ENCODE results near the gene NKAIN2.
"Not testable (repeated sequence)": the region's sequence is repeated elsewhere in the genome, so short reads cannot be mapped to it uniquely, and the experiment has no call there.

The NKAIN2 gene

GRCh38 chr6:124339610-124340334, 536.1 kb downstream of the NKAIN2 start:
- H3K79me2 ChIP-seq (ENCODE audit: control insufficient read depth, insufficient read depth, low read length, poor library complexity), result no peaks in the 10 kb centered on the region
- H3K4me2 ChIP-seq (ENCODE audit: low read length), result no peak overlapping the region
- H3K9ac ChIP-seq (ENCODE audit: low read length), result no peak overlapping the region
- no peaks in the 10 kb centered on the region for H3K36me3 ChIP-seq (ENCODE audit: control insufficient read depth in 1 of 2, insufficient read depth in 2 of 2, low read length in 2 of 2)
- no peak overlapping the region for H3K14ac ChIP-seq (ENCODE audit: low read length)
- no peaks in the 10 kb centered on the region for H3K9me3 ChIP-seq (ENCODE audit: insufficient read depth, low read depth, low read length)
- no peaks in the 10 kb centered on the region for H3K27me3 ChIP-seq (ENCODE audit: insufficient read depth, low read length)
- H2AFZ ChIP-seq (ENCODE audit: insufficient read depth, low read length, poor library complexity), result no peak overlapping the region
- no peak overlapping the region for H4K12ac ChIP-seq (ENCODE audit: low read depth, low read length)
- H2BK12ac ChIP-seq (ENCODE audit: low read length), result no peak overlapping the region
- H4K91ac ChIP-seq (ENCODE audit: low read depth, low read length), result no peak overlapping the region
- DNase-seq, result no peak
- no peak overlapping the region for H3K18ac ChIP-seq (ENCODE audit: low read length)
- no peak overlapping the region for H3K4ac ChIP-seq (ENCODE audit: low read depth, low read length)
- H2BK120ac ChIP-seq (ENCODE audit: insufficient read depth, low read length, poor library complexity), result no peak overlapping the region
- no CpG with 5 or more reads among the region's 5 CpGs for WGBS (ENCODE audit: extremely low coverage, insufficient coverage, insufficient read length)
- H3K79me1 ChIP-seq (ENCODE audit: low read length), result no peaks in the 10 kb centered on the region
- H3K4me3 ChIP-seq (ENCODE audit: low read depth, low read length), result no peak overlapping the region
- no peak overlapping the region for H2AK5ac ChIP-seq (ENCODE audit: low read length)
- no peaks in the 10 kb centered on the region for H3K4me1 ChIP-seq (ENCODE audit: control insufficient read depth in 1 of 2, insufficient read depth in 2 of 2, low read length in 2 of 2)
- no peak overlapping the region for H2BK5ac ChIP-seq (ENCODE audit: low read depth, low read length, poor library complexity)
- no peak overlapping the region for H3K27ac ChIP-seq (ENCODE audit: low read depth, low read length)
- H3K23ac ChIP-seq (ENCODE audit: low read length), result no peak overlapping the region
- no peak overlapping the region for H4K8ac ChIP-seq (ENCODE audit: low read depth, low read length)

DNA sequence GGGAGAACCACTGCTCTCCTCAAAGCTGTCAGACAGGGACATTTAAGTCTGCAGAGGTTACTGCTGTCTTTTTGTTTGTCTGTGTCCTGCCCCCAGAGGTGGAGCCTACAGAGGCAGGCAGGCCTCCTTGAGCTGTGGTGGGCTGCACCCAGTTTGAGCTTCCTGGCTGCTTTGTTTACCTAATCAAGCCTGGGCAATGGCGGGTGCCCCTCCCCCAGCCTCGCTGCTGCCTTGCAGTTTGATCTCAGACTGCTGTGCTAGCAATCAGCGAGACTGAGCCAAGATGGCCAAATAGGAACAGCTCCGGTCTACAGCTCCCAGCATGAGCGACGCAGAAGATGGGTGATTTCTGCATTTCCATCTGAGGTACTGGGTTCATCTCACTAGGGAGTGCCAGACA, 544.7 kb downstream of the NKAIN2 start:
- H3K14ac ChIP-seq (ENCODE audit: low read length); H4K8ac ChIP-seq (ENCODE audit: low read depth, low read length); H4K91ac ChIP-seq (ENCODE audit: low read depth, low read length); H4K12ac ChIP-seq (ENCODE audit: low read depth, low read length); H2BK120ac ChIP-seq (ENCODE audit: insufficient read depth, low read length, poor library complexity); H3K4me1 ChIP-seq (ENCODE audit: control insufficient read depth in 1 of 2, insufficient read depth in 2 of 2, low read length in 2 of 2); H3K23ac ChIP-seq (ENCODE audit: low read length); H3K79me2 ChIP-seq (ENCODE audit: control insufficient read depth, insufficient read depth, low read length, poor library complexity); H3K9ac ChIP-seq (ENCODE audit: low read length); H3K4ac ChIP-seq (ENCODE audit: low read depth, low read length); H2AK5ac ChIP-seq (ENCODE audit: low read length); DNase-seq; H3K36me3 ChIP-seq (ENCODE audit: control insufficient read depth in 1 of 2, insufficient read depth in 2 of 2, low read length in 2 of 2); H3K4me3 ChIP-seq (ENCODE audit: low read depth, low read length); H3K9me3 ChIP-seq (ENCODE audit: insufficient read depth, low read depth, low read length); H3K27ac ChIP-seq (ENCODE audit: low read depth, low read length); H3K27me3 ChIP-seq (ENCODE audit: insufficient read depth, low read length); H3K18ac ChIP-seq (ENCODE audit: low read length); H2BK5ac ChIP-seq (ENCODE audit: low read depth, low read length, poor library complexity); H3K4me2 ChIP-seq (ENCODE audit: low read length); H2AFZ ChIP-seq (ENCODE audit: insufficient read depth, low read length, poor library complexity); H2BK12ac ChIP-seq (ENCODE audit: low read length); H3K79me1 ChIP-seq (ENCODE audit: low read length): not testable (repeated sequence)
- WGBS (ENCODE audit: extremely low coverage, insufficient coverage, insufficient read length), result no CpG with 5 or more reads among the region's 6 CpGs

- no peak overlapping the region for H4K12ac ChIP-seq (ENCODE audit: low read depth, low read length)
- H2BK120ac ChIP-seq (ENCODE audit: insufficient read depth, low read length, poor library complexity), result no peak overlapping the region
- no peak overlapping the region for H4K91ac ChIP-seq (ENCODE audit: low read depth, low read length)
- DNase-seq, result no peak
- no peak overlapping the region for H4K8ac ChIP-seq (ENCODE audit: low read depth, low read length)
- H3K4me1 ChIP-seq (ENCODE audit: control insufficient read depth in 1 of 2, insufficient read depth in 2 of 2, low read length in 2 of 2), result no peaks in the 10 kb centered on the region
- H3K79me1 ChIP-seq (ENCODE audit: low read length), result no peaks in the 10 kb centered on the region
- H3K14ac ChIP-seq (ENCODE audit: low read length), result no peak overlapping the region
- no peak overlapping the region for H3K18ac ChIP-seq (ENCODE audit: low read length)
- H3K79me2 ChIP-seq (ENCODE audit: control insufficient read depth, insufficient read depth, low read length, poor library complexity), result no peaks in the 10 kb centered on the region
- no peaks in the 10 kb centered on the region for H3K9me3 ChIP-seq (ENCODE audit: insufficient read depth, low read depth, low read length)
- H3K4me3 ChIP-seq (ENCODE audit: low read depth, low read length), result no peak overlapping the region
- no CpG with 5 or more reads among the region's 4 CpGs for WGBS (ENCODE audit: extremely low coverage, insufficient coverage, insufficient read length)
- H3K4ac ChIP-seq (ENCODE audit: low read depth, low read length), result no peak overlapping the region
- no peak overlapping the region for H2BK5ac ChIP-seq (ENCODE audit: low read depth, low read length, poor library complexity)
- no peak overlapping the region for H2AK5ac ChIP-seq (ENCODE audit: low read length)
- no peak overlapping the region for H3K4me2 ChIP-seq (ENCODE audit: low read length)
- H3K27ac ChIP-seq (ENCODE audit: low read depth, low read length), result no peak overlapping the region
- H3K27me3 ChIP-seq (ENCODE audit: insufficient read depth, low read length), result no peaks in the 10 kb centered on the region
- H3K23ac ChIP-seq (ENCODE audit: low read length), result no peak overlapping the region
- H2BK12ac ChIP-seq (ENCODE audit: low read length), result no peak overlapping the region
- no peak overlapping the region for H2AFZ ChIP-seq (ENCODE audit: insufficient read depth, low read length, poor library complexity)
- H3K36me3 ChIP-seq (ENCODE audit: control insufficient read depth in 1 of 2, insufficient read depth in 2 of 2, low read length in 2 of 2), result no peaks in the 10 kb centered on the region
- H3K9ac ChIP-seq (ENCODE audit: low read length), result no peak overlapping the region
These were observed 551.5 kb downstream of the NKAIN2 start for GRCh38 chr6:124355146-124355545.

DNA sequence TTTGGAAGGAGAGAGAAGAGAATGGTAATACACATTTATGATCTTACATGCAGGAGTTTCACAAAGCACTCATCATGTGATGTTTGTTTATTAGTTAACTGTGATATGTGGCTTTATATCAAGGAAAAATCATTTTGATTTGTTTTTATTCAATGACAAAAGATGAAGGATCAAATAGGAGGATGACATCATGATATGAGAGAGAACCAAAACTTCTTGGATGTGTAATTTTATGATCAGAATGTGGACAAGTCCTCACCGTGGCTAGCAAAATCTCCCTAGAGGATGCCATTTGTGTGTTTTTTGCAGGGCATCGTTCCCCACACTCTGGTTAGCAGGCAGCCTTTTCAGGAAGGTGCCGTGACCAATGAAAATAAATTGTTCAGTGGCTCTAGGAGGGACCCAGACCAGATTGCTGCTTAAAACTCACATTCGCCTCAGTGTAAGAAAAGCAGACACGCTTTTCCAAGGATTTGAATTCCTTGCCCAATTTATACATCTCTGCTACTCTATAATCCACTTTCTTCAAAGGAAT, 552.7 kb downstream of the NKAIN2 start:
- Histone ChIP-seq H3K9ac (ENCODE audit: low read length) (no peak overlapping the region), H2AK5ac (ENCODE audit: low read length) (no peak overlapping the region), H4K8ac (ENCODE audit: low read depth, low read length) (no peak overlapping the region), H2AFZ (ENCODE audit: insufficient read depth, low read length, poor library complexity) (no peak overlapping the region), H3K18ac (ENCODE audit: low read length) (no peak overlapping the region), H2BK12ac (ENCODE audit: low read length) (no peak overlapping the region), H2BK120ac (ENCODE audit: insufficient read depth, low read length, poor library complexity) (no peak overlapping the region), H2BK5ac (ENCODE audit: low read depth, low read length, poor library complexity) (no peak overlapping the region), H3K4me1 (ENCODE audit: control insufficient read depth in 1 of 2, insufficient read depth in 2 of 2, low read length in 2 of 2) (no peaks in the 10 kb centered on the region), H3K79me1 (ENCODE audit: low read length) (no peaks in the 10 kb centered on the region), H3K27ac (ENCODE audit: low read depth, low read length) (no peak overlapping the region), H4K91ac (ENCODE audit: low read depth, low read length) (no peak overlapping the region), H3K4me2 (ENCODE audit: low read length) (no peak overlapping the region), H4K12ac (ENCODE audit: low read depth, low read length) (no peak overlapping the region), H3K14ac (ENCODE audit: low read length) (no peak overlapping the region), H3K36me3 (ENCODE audit: control insufficient read depth in 1 of 2, insufficient read depth in 2 of 2, low read length in 2 of 2) (no peaks in the 10 kb centered on the region), H3K4ac (ENCODE audit: low read depth, low read length) (no peak overlapping the region), H3K9me3 (ENCODE audit: insufficient read depth, low read depth, low read length) (no peaks in the 10 kb centered on the region), H3K79me2 (ENCODE audit: control insufficient read depth, insufficient read depth, low read length, poor library complexity) (no peaks in the 10 kb centered on the region), H3K27me3 (ENCODE audit: insufficient read depth, low read length) (no peaks in the 10 kb centered on the region), H3K4me3 (ENCODE audit: low read depth, low read length) (no peak overlapping the region), H3K23ac (ENCODE audit: low read length) (no peak overlapping the region)
- no CpG with 5 or more reads among the region's 5 CpGs for WGBS (ENCODE audit: extremely low coverage, insufficient coverage, insufficient read length)
- DNase-seq, result no peak
